NCI-H2029 (cell line): ENCODE data around the gene NFIA.

Experiments used
- DNase-seq: peaks from one replicate; lab custom pipeline; 2025; lab: John Stamatoyannopoulos, UW

The NFIA gene

GRCh38 chr1:61215676-61216289, 133.4 kb downstream of the NFIA start:
- no peak for DNase-seq

DNA sequence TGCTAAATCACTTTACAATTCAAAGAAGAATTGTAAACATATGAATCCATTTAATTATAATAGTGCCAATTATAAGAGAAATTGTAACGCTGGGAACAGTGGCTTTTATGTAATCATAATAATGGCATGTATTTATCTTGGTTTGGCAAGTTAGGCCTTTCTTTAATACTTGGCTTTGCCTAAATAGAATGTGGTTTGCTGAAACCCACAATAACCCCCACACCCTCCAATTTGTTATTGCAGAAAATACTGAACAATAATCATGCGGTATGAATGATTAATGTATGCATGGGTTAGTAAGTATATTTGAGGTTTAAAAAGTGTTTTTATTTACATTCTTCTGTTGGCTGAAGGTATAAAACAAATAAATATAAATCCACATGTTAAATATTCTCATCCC, 138.2 kb downstream of the NFIA start:
- no peak for DNase-seq

DNA sequence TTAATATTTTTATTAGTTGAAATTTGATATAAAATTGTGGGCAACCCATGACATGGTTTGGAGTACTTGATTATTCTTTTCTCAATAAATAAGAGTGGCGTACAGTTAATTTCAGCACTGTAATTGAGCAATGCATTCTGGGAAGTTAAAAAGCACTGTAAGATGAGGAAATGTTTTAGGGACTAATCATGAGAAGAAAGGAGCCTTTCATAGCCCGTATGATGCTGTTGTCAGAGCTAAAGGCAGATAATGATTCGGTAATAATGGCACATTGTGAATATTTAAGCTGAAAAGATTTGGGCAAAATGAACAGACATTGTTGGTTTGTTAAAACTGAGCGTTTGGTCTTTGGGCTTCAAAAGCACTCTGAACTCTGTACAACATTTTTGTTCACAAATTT, 139.3 kb downstream of the NFIA start:
- no peak for DNase-seq

DNA sequence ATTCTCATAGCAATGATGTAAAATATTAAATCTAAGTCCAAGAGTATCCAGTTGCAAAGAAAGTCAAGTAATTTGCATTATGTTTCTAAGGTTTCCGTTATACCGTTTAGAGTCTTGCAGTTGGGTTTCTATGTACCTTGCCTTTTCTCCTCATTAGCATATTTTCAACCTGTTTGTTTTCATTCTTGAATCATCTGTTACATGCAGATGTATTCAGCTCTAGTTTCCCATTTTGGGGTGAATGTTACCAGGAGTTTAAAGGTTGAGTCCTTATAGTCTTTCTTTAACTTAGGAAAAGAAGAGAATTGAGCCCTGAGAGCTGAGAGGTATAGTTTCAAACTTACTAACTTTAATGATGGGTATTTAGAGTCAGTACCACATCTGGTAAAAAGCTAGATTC, 139.9 kb downstream of the NFIA start:
- no peak for DNase-seq

DNA sequence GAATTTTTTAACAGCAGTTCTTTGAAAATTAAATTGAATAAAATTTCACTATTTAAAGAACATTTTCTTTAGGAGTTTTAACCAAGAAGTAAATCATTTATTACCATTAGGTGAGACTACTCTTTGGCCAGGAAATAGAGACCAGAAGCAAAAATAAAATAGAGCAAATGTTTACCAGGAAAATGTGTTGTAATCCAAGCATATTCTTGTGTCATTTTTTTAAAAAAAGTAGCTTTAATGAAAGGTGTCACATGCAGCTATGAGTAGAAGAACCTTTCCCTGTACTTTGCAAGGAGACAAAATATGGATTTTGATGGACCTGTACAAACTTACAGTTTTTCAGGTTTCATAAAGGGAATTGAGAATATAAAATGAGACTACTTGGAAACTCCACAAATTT, 140.8 kb downstream of the NFIA start:
- DNase-seq, result no peak

GRCh38 chr1:61224609-61225008, 142.2 kb downstream of the NFIA start:
- DNase-seq, result peak; percentile 59

- DNase-seq, result no peak
Measured at GRCh38 chr1:61225478-61225877, 143.1 kb downstream of the NFIA start.

DNA sequence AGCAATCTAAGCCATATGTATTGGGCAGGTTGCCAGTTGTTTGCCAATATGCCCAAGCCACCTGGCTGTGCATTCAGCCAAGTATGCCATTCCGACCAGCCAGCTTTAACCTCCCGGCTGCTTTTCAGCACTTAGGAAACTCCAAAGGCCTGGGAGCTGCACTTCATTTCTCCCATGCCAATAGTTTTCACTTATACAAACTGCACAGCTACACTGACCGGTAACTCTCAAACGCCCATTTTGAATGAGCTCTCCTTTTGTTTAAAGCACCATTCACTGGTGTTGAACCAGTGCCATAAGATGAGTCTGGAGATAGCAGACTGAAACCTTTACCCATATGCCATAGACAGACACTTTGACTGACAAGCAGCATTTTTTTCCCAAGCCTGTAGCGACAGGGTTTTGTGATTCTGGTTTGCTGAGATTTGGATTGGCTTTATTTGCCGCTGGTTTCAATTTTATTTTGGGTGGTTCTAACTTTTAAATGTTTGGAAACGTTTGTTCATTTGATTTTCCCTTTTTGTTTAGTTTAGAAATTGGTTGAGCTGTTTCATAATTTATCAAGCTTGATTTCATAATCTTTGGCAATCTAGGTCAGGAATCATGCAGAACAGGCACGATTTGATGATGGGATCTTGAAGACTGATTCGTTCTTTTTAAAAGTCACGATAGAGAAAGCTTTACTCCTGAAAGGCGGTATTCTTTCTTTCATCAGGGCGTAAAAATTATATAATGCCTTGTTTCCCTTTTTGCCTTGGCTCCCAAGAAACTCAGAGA, 144.6 kb downstream of the NFIA start:
- peak; percentile 97 for DNase-seq

GRCh38 chr1:61227857-61228550, 145.6 kb downstream of the NFIA start:
- peak; percentile 62 for DNase-seq

DNA sequence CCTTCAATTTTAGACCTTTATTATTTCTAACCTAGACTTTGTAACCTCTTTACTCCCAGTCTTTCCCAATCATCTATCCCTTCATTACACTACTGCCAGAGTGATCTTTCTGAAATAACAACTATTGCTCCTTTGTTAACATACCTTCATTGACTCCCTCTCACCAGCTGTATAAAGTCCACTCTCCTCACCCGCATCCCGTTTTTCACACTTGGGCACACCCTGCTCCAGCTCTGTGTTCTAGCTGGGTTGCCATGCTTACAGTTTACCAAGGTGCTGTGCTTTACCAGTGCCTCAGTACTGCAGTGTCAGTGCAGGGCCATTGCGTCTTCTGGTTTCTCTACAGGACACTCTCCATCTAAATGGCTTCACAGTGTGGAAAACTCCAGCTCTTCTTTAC, 148.2 kb downstream of the NFIA start:
- DNase-seq, result no peak

DNA sequence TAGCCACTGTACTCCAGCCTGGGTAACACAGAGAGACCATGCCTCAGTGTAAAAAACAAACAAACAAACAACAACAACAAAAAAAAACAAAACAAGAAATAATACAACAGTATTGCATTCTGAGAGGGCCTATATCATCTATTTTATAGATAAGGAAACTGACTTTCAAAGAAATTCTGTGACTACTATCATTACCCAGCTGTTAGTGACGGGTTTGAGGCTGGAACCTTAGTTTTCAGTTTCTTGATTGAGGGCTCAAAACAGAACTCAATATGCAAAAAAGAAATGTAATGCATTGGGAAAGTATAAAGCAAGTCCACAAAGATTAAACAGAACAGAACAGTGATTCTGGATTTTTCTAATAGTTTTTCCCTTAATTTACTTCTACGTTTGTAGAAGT, 149.4 kb downstream of the NFIA start:
- no peak for DNase-seq

- no peak for DNase-seq
Measured at GRCh38 chr1:61233121-61233660, 150.8 kb downstream of the NFIA start.

GRCh38 chr1:61234587-61234919, 152.2 kb downstream of the NFIA start:
- DNase-seq, result no peak

DNA sequence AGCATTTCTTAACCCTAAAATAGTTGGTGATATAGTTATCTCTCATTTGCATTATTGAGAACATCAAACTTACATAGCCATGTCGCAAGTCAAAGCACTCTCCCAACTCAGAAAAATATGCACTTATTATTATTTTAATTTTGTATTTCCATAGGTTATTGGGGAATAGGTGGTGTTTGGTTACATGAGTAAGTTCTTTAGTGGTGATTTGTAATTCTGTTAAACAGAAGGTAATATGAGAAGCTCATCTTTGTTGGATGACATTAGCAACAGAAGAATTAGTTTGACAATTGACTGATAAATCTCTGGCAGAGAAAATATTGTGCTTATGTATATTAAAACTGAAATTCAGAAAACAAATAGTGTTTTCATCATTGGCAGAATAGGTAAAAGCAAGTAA, 154.8 kb downstream of the NFIA start:
- DNase-seq, result no peak

- no peak for DNase-seq
Measured at GRCh38 chr1:61237659-61238358, 155.4 kb downstream of the NFIA start.

DNA sequence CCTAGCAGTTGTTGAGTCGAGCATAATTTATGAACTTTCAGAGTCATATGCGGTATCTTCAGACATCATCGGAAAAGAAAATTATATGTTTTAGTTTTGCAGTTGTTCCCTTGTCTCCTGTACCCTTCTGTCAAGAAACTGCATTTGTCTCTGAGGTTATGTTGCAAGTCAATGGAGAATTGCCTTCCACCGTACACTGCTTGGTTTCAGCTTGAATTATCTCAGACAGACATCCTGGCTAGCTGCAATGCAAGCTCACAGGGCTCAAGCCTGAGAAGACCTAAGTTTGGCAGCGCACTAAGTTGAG, 156.0 kb downstream of the NFIA start:
- DNase-seq, result no peak

GRCh38 chr1:61240878-61241277, 158.5 kb downstream of the NFIA start:
- DNase-seq, result no peak

GRCh38 chr1:61241411-61241838, 159.1 kb downstream of the NFIA start:
- DNase-seq, result peak; percentile 93

DNA sequence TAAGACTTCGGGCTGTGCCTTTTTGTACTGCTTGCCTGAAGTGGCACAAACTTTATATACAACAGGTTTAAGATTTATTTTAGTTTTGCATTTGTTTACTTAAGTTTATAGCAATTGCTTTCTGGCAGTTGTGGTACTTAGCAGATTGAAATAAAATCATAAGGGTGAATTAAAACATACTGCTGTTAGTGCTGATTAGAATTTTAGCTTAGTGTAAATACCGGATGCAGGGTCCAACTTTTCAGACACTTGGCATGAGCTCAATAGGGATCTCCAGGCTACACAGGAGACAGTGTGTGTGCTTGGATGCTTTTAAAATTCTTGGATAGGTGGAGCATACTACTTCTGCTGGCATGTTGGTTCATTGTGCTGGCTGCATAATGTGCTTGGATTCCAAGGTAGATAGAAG, 159.6 kb downstream of the NFIA start:
- DNase-seq, result peak; percentile 55

GRCh38 chr1:61244114-61244513, 161.8 kb downstream of the NFIA start:
- peak; percentile 94 for DNase-seq

DNA sequence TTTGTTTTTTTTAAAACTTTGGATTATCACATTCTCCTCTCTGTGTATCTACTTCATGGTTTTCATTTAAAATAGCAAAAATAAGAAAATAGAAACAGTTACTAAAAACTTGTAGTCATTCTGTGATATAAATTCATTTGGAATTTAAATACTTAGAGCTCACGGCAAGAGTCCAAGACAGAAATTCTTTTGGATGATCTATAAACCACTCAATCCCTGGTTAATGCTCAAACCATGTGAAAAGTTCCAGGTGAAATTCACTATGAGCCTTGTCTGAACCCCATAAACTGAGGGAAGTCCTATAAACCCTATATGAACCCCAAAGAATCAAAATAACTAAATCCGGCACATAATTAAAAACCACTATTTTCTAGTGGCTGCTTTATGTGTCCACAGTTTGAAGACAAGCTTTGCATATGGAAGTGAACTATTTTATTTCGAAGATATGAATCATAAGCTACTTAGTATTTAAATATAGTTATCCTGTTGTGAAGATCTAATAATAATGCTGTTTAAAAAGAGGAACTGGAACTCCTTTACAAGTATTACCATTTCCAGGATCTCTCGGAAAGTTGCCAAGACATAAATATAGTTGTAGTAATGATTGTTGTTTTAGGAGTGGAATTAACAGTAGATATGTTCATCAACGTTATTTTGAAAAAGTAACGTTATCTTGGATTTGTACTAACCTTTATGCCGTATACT, 163.5 kb downstream of the NFIA start:
- DNase-seq, result no peak
